ENCODE results near the gene SH3TC1.
A peak's percentile ranks its signal among the peaks of the same experiment; 100 is the strongest.

Gene SH3TC1

DNA sequence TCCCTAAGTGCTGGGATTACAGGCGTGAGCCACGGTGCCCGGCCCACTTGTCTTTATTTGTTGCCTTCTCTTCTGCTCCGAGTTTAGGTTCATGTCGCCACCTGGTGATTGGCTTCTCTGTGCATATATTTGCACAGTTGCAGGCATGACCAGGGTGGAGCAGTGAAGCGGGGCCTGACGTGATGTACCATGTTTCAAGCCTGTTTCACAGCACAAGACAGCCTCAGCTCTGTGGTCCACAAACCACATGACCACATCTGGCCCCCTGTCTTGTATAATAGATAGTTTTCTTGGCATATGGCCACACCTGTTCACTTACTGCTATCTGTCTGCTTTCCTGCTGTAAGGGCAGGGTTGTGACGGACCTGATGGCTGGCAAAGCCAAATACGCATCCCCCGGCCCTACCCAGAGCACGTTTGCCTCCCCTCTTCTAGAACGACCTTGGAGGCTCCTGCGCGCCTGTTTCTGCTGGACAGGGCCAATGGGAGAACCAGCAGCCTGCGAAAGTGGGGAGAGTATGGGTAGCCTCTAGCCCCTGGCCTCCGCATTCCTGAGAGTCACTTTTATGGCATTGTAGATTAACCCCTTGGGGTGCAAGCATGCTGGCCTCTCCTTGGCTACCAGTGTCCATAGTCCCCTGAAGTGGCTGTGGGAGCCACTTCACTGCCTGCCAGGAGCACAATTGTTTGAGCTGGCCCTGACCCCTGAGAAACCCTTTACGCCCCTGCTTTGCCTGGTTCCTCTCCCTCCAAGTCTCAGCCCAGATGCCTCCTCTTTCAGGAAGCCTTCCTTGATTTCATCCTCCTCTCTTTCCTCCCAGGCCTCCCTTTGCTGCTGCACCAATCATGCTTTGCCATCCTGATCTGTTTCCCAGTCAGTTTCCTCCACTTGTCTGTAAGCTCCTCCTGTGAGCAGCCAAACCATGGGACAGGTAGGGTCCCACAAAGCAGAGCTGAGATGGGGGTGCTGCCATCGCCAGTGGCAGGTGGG lies 6.0 kb upstream of the SH3TC1 start:
- Histone ChIP-seq H3K4me1 (peaks cover 0 to 35% (median 25%) of the 10 kb centered on the region in 4 donors), H3K4me3 (no peak overlapping the region), H3K36me3 (no peaks in the 10 kb centered on the region), H3K27me3 (peaks cover 0 to 9% of the 10 kb centered on the region in 2 donors), H3K9me3 (no peaks in the 10 kb centered on the region), H3K27ac (no peak overlapping the region)
- peak in 1 of 2 donors; percentile 61 for DNase-seq
- intact Hi-C loops (cut with DNase I; ENCODE audit: low total_unique reads), result no loop called here
- TF ChIP-seq, protein P1, sequence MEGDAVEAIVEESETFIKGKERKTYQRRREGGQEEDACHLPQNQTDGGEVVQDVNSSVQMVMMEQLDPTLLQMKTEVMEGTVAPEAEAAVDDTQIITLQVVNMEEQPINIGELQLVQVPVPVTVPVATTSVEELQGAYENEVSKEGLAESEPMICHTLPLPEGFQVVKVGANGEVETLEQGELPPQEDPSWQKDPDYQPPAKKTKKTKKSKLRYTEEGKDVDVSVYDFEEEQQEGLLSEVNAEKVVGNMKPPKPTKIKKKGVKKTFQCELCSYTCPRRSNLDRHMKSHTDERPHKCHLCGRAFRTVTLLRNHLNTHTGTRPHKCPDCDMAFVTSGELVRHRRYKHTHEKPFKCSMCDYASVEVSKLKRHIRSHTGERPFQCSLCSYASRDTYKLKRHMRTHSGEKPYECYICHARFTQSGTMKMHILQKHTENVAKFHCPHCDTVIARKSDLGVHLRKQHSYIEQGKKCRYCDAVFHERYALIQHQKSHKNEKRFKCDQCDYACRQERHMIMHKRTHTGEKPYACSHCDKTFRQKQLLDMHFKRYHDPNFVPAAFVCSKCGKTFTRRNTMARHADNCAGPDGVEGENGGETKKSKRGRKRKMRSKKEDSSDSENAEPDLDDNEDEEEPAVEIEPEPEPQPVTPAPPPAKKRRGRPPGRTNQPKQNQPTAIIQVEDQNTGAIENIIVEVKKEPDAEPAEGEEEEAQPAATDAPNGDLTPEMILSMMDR (IDR thresholded peaks at IDR 0.05), result no peak

DNA sequence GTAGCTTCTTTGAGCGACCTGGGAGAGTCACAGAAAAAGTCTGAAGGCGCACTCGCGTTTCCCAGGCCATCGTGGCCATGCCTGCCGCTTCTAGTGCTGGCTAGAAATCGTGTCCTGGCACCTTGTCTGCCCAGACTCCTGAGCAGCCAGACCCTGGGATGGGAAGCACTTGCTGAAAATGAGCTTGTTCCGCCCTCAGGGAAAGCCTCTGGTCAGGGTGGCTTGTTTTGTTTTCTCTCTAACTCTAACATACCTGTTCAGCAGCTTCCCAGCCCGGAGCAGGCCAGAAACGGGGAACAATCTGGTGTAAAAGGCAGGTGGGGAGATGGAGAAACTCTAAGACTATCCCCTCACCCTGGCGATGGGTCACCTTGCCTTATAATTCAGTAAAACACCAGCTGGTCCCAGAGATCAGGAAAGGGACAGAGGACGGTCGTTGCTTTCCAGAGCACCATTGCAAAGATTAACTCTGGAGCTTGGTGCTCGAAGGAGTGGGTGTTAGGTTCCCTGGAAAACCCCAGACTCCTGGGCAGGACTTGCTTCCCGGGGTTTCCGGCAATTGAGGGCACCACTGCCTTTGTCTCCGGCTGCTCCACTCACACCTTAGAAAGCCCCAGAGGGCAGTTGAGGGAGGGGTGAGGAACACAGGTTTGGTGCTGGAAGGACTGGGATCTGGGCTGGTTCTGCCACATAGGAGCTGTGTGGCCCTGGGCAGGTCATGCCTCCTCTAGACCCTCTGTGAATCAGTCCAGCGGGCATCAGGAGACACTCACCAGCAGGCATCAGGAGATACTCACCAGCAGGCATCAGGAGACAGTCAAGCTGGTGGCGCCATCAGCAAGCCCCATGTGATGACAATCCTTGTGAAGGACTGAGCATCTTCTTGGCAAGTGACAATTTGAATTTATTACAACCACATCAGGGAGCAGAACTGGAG lies 4.5 kb upstream of the SH3TC1 start:
- Histone ChIP-seq H3K4me3 (no peak overlapping the region), H3K27ac (no peak overlapping the region), H3K36me3 (no peaks in the 10 kb centered on the region), H3K27me3 (peaks cover 0 to 4% of the 10 kb centered on the region in 2 donors), H3K4me1 (peaks cover 0 to 31% (median 24%) of the 10 kb centered on the region in 4 donors), H3K9me3 (no peaks in the 10 kb centered on the region)
- DNase-seq, result no peak
- intact Hi-C loops (cut with DNase I; ENCODE audit: low total_unique reads), result no loop called here
- TF ChIP-seq, protein P1 (IDR thresholded peaks at IDR 0.05), result no peak

DNA sequence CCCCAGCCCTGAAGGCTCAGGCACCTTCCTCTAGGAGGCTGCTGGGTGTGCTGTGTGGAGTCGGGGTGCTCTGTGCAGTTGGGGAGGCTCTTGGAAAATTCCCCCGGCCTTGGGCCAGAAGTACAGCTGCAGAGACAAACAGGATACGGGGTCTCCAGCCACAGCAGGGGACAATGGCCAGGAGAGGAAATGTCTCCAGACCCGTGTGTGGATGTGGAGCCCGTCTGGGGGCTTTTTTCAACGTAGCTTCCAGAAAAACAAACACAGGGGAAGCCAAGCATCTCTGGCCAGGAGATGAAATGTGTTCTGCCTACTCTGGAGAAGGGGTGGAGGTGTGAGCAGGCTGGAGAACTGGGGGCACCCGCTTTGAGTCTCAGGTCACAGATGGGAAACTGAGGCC lies 3.7 kb upstream of the SH3TC1 start:
- peaks cover 0 to 4% of the 10 kb centered on the region in 2 donors for H3K27me3 ChIP-seq
- H3K4me1 ChIP-seq, result peaks cover 0 to 32% (median 20%) of the 10 kb centered on the region in 4 donors
- intact Hi-C loops (cut with DNase I; ENCODE audit: low total_unique reads), result no loop called here
- H3K27ac ChIP-seq, result no peak overlapping the region
- H3K4me3 ChIP-seq, result no peak overlapping the region
- no peaks in the 10 kb centered on the region for H3K36me3 ChIP-seq
- H3K9me3 ChIP-seq, result no peaks in the 10 kb centered on the region
- DNase-seq, result no peak
- TF ChIP-seq, protein P1 (IDR thresholded peaks at IDR 0.05), result no peak

DNA sequence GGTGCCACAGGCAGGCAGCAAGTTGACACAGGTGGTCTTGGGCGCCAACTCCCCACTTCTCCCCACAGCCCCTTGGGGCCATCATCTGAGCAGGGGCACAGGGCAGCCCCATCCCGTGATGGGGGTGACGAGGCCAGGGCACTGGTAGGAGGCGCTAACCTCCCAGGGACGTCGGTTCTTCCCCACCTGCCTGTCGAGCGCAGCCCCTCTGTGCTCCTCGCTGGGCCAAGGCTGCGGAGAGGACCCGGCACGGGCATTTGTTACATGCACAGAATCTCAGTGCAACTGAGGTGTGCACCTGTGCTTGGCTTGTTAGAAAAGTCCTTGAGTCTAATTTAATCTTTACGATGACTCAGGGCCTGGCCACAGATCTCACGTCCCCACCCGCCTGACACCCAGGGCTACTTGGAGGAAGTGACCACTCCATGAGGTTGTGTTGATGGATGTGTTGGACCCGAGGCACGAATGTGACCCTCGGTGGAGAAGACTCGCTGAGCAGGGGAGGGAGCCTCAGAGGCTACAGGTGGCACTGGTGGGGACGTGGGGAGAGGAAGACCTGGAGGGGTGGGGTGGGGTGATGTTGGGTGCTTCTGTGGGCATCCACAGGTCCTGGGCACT lies 3.1 kb upstream of the SH3TC1 start:
- Histone ChIP-seq H3K9me3 (no peaks in the 10 kb centered on the region), H3K4me1 (peaks cover 0 to 31% (median 15%) of the 10 kb centered on the region in 4 donors), H3K27ac (no peak overlapping the region), H3K4me3 (no peak overlapping the region), H3K27me3 (peaks cover 0 to 4% of the 10 kb centered on the region in 2 donors), H3K36me3 (no peaks in the 10 kb centered on the region)
- DNase-seq, result no peak
- TF ChIP-seq, protein P1 (IDR thresholded peaks at IDR 0.05), result no peak
- intact Hi-C loops (cut with DNase I; ENCODE audit: low total_unique reads), result no loop called here

DNA sequence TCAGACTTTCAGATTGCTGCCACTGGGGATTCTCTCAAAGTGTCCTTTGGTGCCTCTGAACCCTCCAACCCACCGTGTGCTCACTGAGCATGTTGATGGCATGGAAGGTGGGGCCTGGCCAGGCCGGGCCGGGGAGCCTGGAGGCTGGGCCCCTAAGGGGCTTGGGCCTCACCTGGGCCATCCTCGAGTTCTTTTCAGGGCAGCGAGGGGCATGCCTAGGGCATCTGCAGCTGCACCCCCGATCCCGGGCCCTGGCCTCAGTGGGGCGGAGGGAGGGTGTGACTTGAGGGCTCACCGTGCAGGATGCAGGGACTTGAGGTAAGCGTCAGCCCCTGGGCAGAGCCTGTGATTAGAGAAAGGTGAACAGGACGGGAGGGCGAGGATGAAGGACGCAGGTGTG lies 1.6 kb upstream of the SH3TC1 start:
- Histone ChIP-seq H3K27me3 (peaks cover 0 to 6% of the 10 kb centered on the region in 2 donors), H3K4me1 (peaks cover 0 to 29% (median 9%) of the 10 kb centered on the region in 4 donors), H3K9me3 (no peaks in the 10 kb centered on the region), H3K36me3 (no peaks in the 10 kb centered on the region), H3K4me3 (no peak overlapping the region), H3K27ac (no peak overlapping the region)
- TF ChIP-seq, protein P1 (IDR thresholded peaks at IDR 0.05), result no peak
- DNase-seq, result no peak
- intact Hi-C loops (cut with DNase I; ENCODE audit: low total_unique reads), result no loop called here

All from tibial artery (tissue), 4 donors.